Limb (tissue), 2 donors: ENCODE data around the gene TMEM39B.
"Not testable (repeated sequence)": the region's sequence is repeated elsewhere in the genome, so short reads cannot be mapped to it uniquely, and the experiment has no call there.

ENCODE experiments used
- DNase-seq, 2 donors: peaks; one replicate each; pipeline ENCODE4 v3.0.0-alpha.2; 2016; ENCODE audit errors: extremely low spot score in 2 of 2

TMEM39B gene

DNA sequence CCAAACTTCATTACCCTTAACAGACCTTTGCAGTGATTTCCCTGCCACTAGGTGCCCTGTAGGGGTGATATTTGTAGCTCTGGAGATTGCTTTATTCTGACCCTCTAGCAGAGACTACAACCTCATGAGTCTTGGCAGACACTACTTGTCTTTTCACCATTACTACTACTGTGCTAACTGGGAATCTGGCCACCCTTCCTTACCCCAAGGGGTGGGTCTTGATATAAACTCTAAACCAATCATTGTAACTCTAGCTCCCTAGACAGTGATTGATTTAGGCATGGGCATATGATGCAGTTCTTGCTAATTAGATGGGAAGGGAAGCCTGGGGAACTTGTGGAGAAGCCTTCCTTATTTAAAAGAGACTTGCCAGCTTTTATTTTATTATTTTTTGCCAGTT is 39.0 kb downstream of the TMEM39B start:
- no peak for DNase-seq

GRCh38 chr1:32112806-32113375 is 40.2 kb downstream of the TMEM39B start:
- no peak for DNase-seq

DNA sequence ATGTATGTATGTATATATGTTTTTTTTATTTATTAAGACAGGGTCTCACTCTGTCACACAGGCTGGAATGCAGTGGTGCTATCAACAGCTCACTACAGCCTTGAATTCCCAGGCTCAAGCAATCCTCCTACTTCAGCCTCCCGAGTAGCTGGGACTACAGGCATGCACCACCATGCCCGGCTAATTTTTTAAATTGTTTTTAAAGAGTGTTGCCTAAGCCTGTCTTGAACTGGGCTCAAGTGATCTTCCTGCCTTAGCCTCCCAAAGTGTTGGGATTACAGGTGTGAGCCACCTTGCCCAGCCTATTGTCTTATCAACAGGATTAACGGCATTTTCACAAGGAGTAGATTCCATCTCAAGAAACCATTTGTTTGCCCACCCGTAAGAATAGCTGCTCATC is 40.7 kb downstream of the TMEM39B start:
- DNase-seq = not testable (repeated sequence)

- DNase-seq = no peak
Measured at GRCh38 chr1:32114420-32114819, 41.7 kb downstream of the TMEM39B start.

GRCh38 chr1:32115496-32115895 is 42.8 kb downstream of the TMEM39B start:
- no peak for DNase-seq

DNA sequence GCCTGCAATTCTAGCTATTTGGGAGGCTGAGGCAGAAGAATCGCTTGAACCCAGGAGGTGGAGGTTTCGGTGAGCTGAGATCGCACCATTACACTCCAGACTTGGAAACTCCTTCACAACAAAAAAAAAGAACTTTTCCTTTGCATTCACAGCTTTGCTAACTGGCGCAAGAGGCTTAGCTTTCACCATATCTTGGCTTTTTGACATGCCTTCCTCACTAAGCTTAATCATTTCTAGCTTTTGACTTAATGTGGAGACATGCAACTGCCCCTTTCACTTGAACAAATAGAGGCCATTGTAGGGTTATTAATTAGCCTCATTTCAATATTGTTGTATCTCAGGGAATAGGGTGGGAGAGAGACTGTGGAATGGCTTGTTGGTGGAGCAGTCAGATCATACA is 43.8 kb downstream of the TMEM39B start:
- DNase-seq = no peak

GRCh38 chr1:32122151-32122550 is 49.4 kb downstream of the TMEM39B start:
- no peak for DNase-seq

DNA sequence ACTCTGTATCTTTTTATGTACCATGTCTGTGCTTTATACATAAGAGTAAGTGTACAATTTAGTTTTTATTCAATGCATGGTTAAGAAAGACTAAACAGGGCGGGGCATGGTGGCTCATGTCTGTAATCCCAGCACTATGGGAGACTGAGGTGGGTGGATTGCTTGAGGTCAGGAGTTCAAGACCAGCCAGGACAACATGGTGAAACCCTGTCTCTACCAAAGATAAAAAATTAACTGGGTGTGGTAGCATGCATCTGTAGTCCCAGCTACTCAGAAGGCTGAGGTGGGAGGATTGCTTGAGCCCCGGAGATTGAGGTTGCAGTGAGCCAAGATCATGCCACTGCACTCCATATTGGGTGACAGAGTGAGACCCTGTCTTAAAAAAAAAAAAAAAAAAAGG is 50.6 kb downstream of the TMEM39B start:
- not testable (repeated sequence) for DNase-seq

- DNase-seq = no peak
Measured at GRCh38 chr1:32125313-32125712, 52.6 kb downstream of the TMEM39B start.

- no peak for DNase-seq
Measured at GRCh38 chr1:32126770-32127169, 54.0 kb downstream of the TMEM39B start.

DNA sequence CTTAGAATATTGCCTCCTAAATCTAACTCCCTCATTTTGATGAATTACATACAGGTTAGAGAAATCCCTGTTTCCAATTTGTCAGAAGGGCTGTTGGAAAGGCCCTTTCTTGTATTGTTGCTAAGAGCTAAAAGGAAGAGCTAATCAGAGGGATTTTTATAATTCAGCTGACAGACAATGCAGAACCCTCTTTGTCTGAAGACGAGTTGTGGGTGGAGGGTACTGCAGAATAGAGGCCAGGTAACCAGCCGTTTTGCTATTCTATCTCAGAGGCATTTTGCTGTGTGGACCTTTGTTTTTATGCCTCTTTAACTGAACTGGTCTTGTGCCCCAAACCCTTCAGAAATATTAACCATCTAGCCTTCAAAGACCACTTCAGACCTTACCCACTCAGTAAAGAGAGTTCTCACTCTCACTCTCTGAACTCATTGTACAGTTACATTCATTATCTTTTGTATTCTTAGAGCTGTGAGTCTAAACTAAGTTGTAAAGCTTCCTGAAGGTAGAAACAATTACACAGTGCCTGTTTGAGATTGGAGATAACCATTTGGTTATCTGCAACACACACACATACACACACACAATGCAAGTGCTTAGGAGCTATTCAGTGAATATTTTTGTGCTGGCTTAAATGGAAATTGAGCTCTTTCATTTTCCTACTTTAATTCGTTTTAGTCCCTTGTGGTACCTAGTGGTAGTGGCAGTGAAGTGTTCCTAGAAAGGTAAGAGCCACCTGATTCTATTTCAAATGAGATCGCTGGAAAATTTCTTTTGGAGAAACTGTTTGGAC is 54.9 kb downstream of the TMEM39B start:
- DNase-seq = no peak

- DNase-seq = no peak
Measured at GRCh38 chr1:32128479-32128878, 55.7 kb downstream of the TMEM39B start.

DNA sequence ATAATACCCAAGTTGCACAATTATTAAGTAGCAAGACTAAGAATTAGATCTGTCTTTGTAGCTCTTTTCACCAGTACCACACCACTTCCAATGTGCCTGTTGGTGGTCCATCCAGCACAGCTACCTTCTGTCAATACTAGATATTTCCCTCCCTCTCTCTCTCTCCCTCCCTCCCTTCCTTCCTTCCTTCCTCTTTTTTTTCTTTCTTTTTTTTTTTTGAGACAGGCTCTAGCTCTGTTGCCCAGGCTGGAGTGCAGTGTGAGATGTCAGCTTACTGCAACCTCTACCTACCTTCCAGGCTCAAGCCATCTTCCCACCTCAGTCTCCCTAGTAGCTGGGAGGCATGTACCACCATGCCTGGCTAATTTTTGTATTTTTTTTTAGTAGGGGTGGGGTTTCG is 56.2 kb downstream of the TMEM39B start:
- no peak for DNase-seq

DNA sequence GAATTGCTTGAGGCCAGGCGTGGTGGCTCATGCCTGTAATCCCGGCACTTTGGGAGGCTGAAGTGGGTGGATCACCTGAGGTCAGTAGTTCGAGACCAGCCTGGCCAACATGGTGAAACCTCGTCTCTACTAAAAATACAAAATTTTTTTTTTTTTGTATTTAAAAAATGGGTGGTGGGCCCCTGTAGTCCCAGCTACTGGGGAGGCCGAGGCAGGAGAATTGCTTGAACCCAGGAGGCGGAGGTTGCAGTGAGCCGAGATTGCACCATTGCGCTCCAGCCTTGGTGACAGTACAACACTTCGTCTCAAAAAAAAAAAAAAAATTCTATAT is 61.2 kb downstream of the TMEM39B start:
- DNase-seq = not testable (repeated sequence)

DNA sequence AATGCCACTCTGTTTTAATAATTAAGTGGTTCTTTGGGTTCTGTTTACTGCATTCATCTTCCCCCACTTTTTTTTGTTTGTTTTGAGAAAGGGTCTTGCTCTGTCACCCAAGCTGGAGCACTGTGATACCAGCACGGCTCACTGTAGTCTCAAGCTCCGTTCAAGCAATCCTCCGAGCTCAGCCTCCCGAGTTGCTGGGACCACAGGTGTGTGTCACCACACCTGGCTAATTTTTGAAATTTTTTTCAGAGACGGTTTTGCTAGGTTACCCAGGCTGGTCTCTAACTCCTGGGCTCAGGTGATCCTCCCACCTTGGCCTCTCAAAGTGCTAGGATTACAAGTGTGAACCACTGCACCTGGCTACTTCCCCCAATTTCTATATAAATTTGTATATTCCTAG is 64.4 kb downstream of the TMEM39B start:
- DNase-seq = no peak

- DNase-seq = no peak
Measured at GRCh38 chr1:32138965-32139364, 66.2 kb downstream of the TMEM39B start.

DNA sequence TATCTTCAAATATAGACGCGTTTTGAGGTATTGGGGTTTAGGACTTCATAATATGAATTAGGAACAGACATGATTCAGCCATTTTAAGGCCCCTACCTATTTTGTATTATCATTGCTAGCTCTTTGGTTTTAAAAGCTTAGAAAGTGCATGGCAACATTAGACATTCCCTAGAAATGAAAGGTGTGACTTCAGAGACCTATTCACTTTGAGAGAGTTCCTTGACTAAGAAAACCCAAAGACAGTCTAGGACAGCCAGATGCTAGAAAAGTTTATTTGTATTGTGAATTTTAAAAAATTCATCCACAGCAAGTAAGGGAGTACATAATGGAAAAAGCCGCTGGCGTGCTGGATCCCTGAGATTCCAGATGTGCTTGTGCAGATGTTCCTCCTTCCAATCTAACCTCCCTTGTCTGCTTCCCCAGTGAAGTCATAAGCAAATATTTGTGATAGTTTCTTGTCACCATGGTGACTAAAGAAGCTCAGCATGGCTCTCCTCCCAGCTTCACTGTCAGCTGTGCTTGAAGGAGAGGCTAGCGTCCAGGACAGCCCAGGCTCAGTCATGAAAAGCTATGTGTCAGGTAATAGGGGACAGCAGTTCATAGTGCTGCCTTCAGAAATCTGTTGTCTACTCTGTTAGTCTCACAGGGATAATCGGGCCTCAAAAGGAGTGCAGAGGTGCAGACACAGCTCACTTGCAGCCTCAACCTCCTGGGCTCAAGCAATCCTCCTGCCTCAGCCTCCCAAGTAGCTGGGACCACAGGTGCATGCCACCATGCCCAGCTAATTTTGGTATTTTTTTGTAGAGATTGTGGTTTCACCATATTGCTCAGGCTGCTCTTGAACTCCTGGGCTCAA is 69.9 kb downstream of the TMEM39B start:
- peak; percentile 57 to 92 for DNase-seq

- DNase-seq = not testable (repeated sequence)
Measured at GRCh38 chr1:32143302-32143695, 70.6 kb downstream of the TMEM39B start.

DNA sequence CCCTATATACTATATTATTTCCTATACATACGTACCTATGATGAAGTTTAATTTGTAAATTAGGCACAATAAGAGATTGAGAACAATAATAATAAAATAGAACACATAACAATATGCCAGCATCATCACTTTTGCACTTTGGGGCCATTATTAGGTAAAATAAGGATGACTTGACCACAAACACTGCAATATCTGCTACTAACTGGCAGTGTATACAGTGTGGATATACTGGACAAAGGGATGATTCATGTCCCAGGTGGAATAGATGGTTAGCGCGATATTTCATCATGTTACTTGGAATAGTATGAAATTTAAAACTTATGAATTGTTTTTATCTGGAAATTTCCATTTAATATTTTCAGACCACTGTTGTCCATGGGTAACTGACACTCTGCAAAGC is 71.3 kb downstream of the TMEM39B start:
- DNase-seq = no peak

DNA sequence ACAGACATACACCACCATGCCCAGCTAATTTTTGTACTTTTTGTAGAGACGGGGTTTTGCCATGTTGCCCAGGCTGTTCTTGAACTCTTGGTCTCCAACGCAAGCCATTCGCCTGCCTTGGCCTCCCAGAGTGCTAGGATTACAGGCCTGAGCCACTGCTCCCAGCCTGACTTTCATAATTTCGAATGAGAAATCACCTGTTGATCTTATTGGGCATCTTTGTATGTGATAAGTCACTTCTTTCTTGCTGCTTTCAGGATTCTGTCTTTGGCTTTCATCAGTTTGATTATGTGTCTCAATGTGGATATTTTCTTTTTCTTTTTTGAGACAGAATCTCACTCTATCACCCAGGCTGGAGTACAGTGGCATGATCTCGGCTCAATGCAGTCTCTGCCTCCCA is 75.1 kb downstream of the TMEM39B start:
- not testable (repeated sequence) for DNase-seq

GRCh38 chr1:32150847-32151246 is 78.1 kb downstream of the TMEM39B start:
- DNase-seq = no peak

DNA sequence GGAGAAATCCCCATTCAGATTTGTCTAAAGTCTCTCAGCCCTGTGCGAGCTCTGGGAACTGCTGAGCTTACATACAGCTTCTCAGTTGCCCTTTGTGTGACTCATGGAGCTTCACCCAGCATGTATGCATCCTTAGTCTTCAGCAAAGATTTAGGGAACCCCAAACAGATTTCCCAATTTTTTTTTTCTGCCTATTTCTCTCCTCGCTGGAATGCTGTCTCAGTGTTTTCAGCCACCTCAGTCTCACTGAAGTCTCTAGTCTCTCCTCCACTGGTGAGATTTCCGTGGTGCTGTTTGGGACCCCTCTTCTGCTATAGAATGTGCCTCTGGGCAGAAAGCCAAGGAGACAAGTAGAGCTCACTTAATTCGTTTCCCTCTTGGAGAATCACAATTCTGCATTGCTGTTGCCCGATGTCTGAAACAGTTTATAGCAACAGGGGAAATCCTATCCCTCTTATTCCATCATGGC is 78.6 kb downstream of the TMEM39B start:
- peak; percentile 45 to 83 for DNase-seq
